NCI-H128 (cell line): ENCODE results near the gene AMPD3.
"Not testable (repeated sequence)": the region's sequence is repeated elsewhere in the genome, so short reads cannot be mapped to it uniquely, and the experiment has no call there.

Experiments
- DNase-seq: peaks from one replicate; lab custom pipeline; 2025; ENCODE audit not compliant: unreplicated experiment; lab: John Stamatoyannopoulos, UW

Gene AMPD3

GRCh38 chr11:10436683-10437082 is 18.4 kb upstream of the AMPD3 start:
- DNase-seq = not testable (repeated sequence)

DNA sequence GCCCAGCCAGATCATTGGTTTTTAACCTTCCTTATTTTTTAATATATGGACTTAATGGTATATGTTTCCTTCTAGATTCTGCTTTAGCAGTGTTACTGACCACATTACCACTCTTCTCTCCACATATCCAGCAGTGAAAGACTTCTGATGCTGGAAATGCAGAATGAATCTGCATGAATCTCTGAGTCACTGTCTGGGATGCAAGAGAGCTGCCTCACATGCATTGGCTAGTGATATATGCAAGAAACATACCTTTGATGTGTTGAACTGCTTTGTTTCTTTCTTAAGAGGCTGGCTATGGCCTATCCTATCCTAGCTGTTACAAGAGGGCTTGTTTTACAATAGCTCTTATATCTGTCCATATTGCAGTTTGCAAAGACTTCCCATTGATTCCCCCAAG is 16.6 kb upstream of the AMPD3 start:
- no peak for DNase-seq

DNA sequence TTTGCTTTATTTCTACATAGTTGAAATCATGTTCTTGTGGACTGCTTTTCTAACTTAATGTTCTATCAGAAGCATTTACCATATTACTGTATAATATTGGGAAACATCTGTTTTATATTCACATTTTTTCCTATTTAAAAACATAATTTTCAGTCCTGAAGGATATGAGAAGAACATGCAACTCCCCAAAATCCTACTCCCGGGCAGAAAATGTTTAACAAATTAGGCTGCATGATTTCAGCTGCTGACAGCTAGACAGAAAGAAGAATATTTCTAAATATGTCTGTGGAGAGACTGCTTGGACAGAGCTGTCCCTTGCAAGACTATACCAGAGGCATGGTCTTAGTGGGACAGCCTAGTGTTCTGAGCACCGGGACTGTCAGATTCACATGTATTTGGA is 15.7 kb upstream of the AMPD3 start:
- DNase-seq = no peak

GRCh38 chr11:10439924-10440323 is 15.1 kb upstream of the AMPD3 start:
- no peak for DNase-seq

GRCh38 chr11:10440401-10440800 is 14.7 kb upstream of the AMPD3 start:
- DNase-seq = no peak

GRCh38 chr11:10441091-10441490 is 14.0 kb upstream of the AMPD3 start:
- no peak for DNase-seq

GRCh38 chr11:10441652-10442503 is 13.2 kb upstream of the AMPD3 start:
- no peak for DNase-seq

- DNase-seq = no peak
Measured at GRCh38 chr11:10443152-10443551, 11.9 kb upstream of the AMPD3 start.

- DNase-seq = no peak
Measured at GRCh38 chr11:10443721-10444235, 11.3 kb upstream of the AMPD3 start.

DNA sequence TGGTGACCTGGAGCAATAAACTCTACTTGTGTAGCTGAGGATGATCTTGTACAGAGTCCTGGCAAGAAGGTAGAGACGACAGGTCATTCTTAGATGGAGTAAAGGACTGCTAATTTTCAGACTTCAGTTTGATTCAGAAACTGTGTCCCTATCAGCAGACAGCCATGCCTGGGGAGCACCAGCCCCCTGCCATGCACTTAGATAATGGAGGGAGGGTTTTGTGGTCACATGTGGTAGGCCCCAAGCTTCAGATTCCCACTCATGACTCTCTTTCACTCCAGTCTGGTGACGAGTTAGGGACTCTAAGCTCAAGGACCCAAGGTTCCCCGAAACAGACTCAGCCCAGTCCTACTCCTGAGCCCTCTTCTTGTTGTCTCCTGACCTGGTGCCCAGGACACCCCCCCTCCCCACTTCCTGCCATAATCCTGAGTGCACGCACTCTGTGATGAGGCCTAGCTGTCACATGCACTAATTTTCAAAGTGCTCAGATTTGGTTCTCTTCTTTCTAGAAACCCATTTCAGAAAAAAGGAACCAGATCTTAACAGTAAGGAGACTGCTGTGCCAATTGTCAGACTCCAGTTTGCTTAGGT is 10.2 kb upstream of the AMPD3 start:
- no peak for DNase-seq

DNA sequence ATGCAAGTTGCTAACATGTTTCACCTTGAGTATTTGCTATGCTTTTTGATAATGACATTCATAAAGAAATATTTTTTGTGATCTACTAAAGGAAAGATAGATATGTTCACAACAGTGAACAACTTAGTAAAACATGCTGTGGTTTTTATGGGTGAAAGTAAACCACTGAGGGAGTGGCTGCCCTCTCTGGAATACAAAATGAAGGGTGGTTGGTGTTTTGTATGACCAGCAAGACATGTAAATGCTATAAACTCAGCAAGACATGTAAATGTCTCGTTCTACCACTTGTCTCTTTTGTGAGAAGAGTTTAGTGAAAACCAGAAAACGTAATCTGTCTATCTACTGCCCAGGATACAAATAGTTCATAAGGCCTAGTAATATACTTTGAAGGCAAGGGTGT is 7.6 kb upstream of the AMPD3 start:
- no peak for DNase-seq

GRCh38 chr11:10450462-10451425 is 4.3 kb upstream of the AMPD3 start:
- DNase-seq = peak; percentile 67

DNA sequence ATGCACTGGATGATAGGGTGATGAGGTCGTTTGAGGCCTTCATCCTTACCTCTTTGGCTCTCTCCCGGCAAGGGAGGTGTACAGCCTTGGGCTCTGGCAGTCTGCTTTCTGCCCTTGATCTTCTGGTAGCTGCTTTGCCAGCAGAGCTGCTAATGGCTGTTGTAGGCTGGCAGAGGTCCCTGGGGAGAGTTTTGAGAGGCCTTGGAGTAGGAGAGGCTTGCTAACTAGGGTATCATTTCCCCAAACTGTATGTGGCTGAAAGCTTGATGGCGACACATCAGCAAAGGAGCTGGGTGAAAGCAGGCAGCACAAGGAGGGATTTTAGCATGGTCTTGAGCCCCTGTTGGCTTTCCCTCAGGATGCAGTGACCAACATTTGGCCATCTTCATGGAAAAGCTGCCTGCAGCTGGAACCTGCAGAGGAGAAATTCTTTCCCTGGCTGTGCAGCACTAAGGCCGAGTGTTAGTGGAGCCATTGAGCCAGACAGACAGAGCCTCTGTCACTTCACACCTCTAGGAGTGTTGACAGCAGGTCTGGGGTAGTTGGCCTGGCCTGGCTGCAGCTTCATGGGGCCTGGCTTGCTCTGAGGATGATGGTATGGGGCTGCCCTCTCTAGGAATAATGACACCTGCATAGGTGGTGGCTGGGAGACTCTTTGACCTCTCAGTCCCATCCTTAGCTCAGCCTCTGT is 3.5 kb upstream of the AMPD3 start:
- peak; percentile 85 for DNase-seq

GRCh38 chr11:10452211-10452767 is 2.8 kb upstream of the AMPD3 start:
- DNase-seq = no peak

GRCh38 chr11:10453261-10453660 is 1.8 kb upstream of the AMPD3 start:
- DNase-seq = no peak

GRCh38 chr11:10455637-10456487 is 798 bp downstream of the AMPD3 start:
- DNase-seq = peak; percentile 41

- DNase-seq = peak; percentile 40
Measured at GRCh38 chr11:10456519-10456918, 1.5 kb downstream of the AMPD3 start.

GRCh38 chr11:10457901-10458300 is 2.8 kb downstream of the AMPD3 start:
- DNase-seq = no peak
